ENCODE measurements around the gene TSTD1. TPM values are rescaled to one million over a fixed set of nuclear protein-coding genes. Genes with fewer than 3 reads are reported as not detected.

Gene TSTD1
- total and polyA plus RNA-seq, 2 experiments from 2014 or later: 94.9 to 244 TPM

DNA sequence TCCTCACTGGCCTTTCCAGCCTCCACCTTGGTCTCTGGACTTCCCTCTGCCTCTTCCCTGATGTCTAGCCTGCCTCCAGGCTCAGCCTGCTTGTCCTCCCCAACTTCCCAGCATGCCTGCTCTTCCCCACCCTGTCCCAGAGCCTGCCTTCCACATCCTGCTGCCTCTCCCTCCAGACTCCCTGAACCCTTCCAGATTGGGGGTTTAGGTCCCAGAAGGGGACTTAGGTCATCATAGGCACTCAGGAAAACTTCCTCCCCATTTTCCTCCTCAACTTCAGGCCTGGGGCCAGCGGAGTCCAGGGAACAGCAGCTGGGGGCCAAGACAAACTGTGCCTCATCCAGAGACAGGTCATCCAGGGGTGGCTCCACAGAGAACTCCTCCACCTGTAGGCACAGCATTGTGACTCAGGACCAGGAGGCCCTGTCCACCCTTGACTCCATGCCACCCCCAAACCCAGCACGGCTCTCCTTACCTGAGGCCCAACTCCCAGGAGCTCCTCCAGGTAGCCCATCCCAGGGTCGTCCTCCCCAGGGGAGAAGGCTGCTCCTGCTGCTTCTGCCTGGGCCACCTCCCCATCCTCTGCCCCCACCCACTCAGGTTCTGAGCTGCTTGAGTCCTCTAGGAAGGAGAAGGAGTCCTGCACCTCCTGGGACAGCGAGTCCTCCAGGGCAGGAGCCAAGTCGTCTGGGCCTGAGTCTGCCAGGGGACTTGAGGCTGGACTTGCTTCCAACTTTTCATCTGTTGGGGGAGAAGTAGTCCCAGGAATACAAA lies 10.4 kb upstream of the TSTD1 start:
- no peak overlapping the region for H3K4me2 ChIP-seq
- no peaks in the 10 kb centered on the region for H3K36me3 ChIP-seq (ENCODE audit: insufficient read depth)
- TF ChIP-seq JUNB (IDR thresholded peaks at IDR 0.05; ENCODE audit: unreplicated experiment) (no peak), EZH2phosphoT487 (IDR thresholded peaks at IDR 0.05; ENCODE audit: unreplicated experiment) (no peak), ZNF331 (CRISPR knock-in tag; IDR thresholded peaks at IDR 0.05; ENCODE audit: low read depth) (no peak), STAT1 (IDR thresholded peaks at IDR 0.05; ENCODE audit: unreplicated experiment) (no peak), EZH2 (IDR thresholded peaks at IDR 0.05; ENCODE audit: low read depth, unreplicated experiment) (no peak), ZNF114 (CRISPR knock-in tag; IDR thresholded peaks at IDR 0.05) (no peak), NANOG (IDR thresholded peaks at IDR 0.05; ENCODE audit: borderline replicate concordance) (no peak), POLR2AphosphoS5 (IDR thresholded peaks at IDR 0.05; ENCODE audit: low read depth) (no peak), CREB1 (CRISPR knock-in tag; IDR thresholded peaks at IDR 0.05; ENCODE audit: low read depth) (no peak)
- TF ChIP-seq, protein P1, sequence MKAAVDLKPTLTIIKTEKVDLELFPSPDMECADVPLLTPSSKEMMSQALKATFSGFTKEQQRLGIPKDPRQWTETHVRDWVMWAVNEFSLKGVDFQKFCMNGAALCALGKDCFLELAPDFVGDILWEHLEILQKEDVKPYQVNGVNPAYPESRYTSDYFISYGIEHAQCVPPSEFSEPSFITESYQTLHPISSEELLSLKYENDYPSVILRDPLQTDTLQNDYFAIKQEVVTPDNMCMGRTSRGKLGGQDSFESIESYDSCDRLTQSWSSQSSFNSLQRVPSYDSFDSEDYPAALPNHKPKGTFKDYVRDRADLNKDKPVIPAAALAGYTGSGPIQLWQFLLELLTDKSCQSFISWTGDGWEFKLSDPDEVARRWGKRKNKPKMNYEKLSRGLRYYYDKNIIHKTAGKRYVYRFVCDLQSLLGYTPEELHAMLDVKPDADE (IDR thresholded peaks at IDR 0.05): no peak
- TF ChIP-seq, protein P2, sequence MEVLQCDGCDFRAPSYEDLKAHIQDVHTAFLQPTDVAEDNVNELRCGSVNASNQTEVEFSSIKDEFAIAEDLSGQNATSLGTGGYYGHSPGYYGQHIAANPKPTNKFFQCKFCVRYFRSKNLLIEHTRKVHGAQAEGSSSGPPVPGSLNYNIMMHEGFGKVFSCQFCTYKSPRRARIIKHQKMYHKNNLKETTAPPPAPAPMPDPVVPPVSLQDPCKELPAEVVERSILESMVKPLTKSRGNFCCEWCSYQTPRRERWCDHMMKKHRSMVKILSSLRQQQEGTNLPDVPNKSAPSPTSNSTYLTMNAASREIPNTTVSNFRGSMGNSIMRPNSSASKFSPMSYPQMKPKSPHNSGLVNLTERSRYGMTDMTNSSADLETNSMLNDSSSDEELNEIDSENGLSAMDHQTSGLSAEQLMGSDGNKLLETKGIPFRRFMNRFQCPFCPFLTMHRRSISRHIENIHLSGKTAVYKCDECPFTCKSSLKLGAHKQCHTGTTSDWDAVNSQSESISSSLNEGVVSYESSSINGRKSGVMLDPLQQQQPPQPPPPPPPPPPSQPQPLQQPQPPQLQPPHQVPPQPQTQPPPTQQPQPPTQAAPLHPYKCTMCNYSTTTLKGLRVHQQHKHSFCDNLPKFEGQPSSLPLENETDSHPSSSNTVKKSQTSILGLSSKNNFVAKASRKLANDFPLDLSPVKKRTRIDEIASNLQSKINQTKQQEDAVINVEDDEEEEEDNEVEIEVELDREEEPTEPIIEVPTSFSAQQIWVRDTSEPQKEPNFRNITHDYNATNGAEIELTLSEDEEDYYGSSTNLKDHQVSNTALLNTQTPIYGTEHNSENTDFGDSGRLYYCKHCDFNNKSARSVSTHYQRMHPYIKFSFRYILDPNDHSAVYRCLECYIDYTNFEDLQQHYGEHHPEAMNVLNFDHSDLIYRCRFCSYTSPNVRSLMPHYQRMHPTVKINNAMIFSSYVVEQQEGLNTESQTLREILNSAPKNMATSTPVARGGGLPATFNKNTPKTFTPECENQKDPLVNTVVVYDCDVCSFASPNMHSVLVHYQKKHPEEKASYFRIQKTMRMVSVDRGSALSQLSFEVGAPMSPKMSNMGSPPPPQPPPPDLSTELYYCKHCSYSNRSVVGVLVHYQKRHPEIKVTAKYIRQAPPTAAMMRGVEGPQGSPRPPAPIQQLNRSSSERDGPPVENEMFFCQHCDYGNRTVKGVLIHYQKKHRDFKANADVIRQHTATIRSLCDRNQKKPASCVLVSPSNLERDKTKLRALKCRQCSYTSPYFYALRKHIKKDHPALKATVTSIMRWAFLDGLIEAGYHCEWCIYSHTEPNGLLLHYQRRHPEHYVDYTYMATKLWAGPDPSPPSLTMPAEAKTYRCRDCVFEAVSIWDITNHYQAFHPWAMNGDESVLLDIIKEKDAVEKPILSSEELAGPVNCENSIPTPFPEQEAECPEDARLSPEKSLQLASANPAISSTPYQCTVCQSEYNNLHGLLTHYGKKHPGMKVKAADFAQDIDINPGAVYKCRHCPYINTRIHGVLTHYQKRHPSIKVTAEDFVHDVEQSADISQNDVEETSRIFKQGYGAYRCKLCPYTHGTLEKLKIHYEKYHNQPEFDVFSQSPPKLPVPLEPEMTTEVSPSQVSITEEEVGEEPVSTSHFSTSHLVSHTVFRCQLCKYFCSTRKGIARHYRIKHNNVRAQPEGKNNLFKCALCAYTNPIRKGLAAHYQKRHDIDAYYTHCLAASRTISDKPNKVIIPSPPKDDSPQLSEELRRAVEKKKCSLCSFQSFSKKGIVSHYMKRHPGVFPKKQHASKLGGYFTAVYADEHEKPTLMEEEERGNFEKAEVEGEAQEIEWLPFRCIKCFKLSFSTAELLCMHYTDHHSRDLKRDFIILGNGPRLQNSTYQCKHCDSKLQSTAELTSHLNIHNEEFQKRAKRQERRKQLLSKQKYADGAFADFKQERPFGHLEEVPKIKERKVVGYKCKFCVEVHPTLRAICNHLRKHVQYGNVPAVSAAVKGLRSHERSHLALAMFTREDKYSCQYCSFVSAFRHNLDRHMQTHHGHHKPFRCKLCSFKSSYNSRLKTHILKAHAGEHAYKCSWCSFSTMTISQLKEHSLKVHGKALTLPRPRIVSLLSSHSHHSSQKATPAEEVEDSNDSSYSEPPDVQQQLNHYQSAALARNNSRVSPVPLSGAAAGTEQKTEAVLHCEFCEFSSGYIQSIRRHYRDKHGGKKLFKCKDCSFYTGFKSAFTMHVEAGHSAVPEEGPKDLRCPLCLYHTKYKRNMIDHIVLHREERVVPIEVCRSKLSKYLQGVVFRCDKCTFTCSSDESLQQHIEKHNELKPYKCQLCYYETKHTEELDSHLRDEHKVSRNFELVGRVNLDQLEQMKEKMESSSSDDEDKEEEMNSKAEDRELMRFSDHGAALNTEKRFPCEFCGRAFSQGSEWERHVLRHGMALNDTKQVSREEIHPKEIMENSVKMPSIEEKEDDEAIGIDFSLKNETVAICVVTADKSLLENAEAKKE (CRISPR knock-in tag; IDR thresholded peaks at IDR 0.05): no peak
- TF ChIP-seq, protein P3, sequence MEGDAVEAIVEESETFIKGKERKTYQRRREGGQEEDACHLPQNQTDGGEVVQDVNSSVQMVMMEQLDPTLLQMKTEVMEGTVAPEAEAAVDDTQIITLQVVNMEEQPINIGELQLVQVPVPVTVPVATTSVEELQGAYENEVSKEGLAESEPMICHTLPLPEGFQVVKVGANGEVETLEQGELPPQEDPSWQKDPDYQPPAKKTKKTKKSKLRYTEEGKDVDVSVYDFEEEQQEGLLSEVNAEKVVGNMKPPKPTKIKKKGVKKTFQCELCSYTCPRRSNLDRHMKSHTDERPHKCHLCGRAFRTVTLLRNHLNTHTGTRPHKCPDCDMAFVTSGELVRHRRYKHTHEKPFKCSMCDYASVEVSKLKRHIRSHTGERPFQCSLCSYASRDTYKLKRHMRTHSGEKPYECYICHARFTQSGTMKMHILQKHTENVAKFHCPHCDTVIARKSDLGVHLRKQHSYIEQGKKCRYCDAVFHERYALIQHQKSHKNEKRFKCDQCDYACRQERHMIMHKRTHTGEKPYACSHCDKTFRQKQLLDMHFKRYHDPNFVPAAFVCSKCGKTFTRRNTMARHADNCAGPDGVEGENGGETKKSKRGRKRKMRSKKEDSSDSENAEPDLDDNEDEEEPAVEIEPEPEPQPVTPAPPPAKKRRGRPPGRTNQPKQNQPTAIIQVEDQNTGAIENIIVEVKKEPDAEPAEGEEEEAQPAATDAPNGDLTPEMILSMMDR (conservative IDR thresholded peaks at IDR 0.05; ENCODE audit: low read depth in 2 of 2): no peak
- TF ChIP-seq, protein P4, sequence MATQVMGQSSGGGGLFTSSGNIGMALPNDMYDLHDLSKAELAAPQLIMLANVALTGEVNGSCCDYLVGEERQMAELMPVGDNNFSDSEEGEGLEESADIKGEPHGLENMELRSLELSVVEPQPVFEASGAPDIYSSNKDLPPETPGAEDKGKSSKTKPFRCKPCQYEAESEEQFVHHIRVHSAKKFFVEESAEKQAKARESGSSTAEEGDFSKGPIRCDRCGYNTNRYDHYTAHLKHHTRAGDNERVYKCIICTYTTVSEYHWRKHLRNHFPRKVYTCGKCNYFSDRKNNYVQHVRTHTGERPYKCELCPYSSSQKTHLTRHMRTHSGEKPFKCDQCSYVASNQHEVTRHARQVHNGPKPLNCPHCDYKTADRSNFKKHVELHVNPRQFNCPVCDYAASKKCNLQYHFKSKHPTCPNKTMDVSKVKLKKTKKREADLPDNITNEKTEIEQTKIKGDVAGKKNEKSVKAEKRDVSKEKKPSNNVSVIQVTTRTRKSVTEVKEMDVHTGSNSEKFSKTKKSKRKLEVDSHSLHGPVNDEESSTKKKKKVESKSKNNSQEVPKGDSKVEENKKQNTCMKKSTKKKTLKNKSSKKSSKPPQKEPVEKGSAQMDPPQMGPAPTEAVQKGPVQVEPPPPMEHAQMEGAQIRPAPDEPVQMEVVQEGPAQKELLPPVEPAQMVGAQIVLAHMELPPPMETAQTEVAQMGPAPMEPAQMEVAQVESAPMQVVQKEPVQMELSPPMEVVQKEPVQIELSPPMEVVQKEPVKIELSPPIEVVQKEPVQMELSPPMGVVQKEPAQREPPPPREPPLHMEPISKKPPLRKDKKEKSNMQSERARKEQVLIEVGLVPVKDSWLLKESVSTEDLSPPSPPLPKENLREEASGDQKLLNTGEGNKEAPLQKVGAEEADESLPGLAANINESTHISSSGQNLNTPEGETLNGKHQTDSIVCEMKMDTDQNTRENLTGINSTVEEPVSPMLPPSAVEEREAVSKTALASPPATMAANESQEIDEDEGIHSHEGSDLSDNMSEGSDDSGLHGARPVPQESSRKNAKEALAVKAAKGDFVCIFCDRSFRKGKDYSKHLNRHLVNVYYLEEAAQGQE (IDR thresholded peaks at IDR 0.05; ENCODE audit: unreplicated experiment): no peak
- no peak overlapping the region for H2AFZ ChIP-seq
- H3K27me3 ChIP-seq (ENCODE audit: insufficient read depth): peaks cover 5% of the 10 kb centered on the region; the same call in 1 of the 2 replicates
- Mint-ChIP-seq H3K36me3 (ENCODE audit: low read depth) (peaks cover 25% of the 10 kb centered on the region), H3K4me3 (no peak overlapping the region; the same call in 2 of the 3 replicates), H3K9me3 (peaks cover 38% of the 10 kb centered on the region), H3K27me3 (ENCODE audit: insufficient read depth, low read depth, poor library complexity) (peaks cover 26% of the 10 kb centered on the region), H3K27ac (no peak overlapping the region), H3K4me1 (peaks cover 12% of the 10 kb centered on the region)
- no peak overlapping the region for H3K27ac ChIP-seq (ENCODE audit: low read depth)
- ATAC-seq (no peak), DNase-seq (ENCODE audit: low spot score) (no peak)
- H3F3A ChIP-seq (replicated peaks; ENCODE audit: low read depth): 0 out of 2 replicates have a peak, but pooled peaks cover 4% of the 10 kb centered on the region
- no peaks in the 10 kb centered on the region for H4K20me1 ChIP-seq (replicated peaks; ENCODE audit: insufficient read depth)
- H3K9me2 ChIP-seq (ENCODE audit: insufficient read depth): peaks cover 15% of the 10 kb centered on the region
- H3K79me2 ChIP-seq (replicated peaks; ENCODE audit: insufficient read depth): peaks cover 9% of the 10 kb centered on the region
- peaks cover 6% of the 10 kb centered on the region for H3K4me1 ChIP-seq (ENCODE audit: insufficient read depth)
- no peak overlapping the region for H3K4me3 ChIP-seq
